SU-DHL-6 (cell line): ENCODE measurements around the gene HBG2.

Source experiments
- H2AFZ ChIP-seq: fragments of 200-600 bp; sonication (generic); 2 replicates; pipeline ENCODE4 v1.6.1; 2014; ENCODE audit warnings: low read depth, mild to moderate bottlenecking, moderate library complexity, mixed read lengths, antibody characterized with exemption, low read length; ENCODE audit not compliant: severe bottlenecking
- H3F3A ChIP-seq: fragments of 200-600 bp; shearing (Covaris generic); 2 replicates; pipeline ENCODE4 v1.6.0; 2016; ENCODE audit warnings: antibody characterized with exemption, mild to moderate bottlenecking; ENCODE audit not compliant: insufficient read depth
- H3K27ac ChIP-seq: fragments of 200-600 bp; sonication (generic); 2 replicates; pipeline ENCODE4 v1.5.1; 2016; ENCODE audit warnings: low read depth, mild to moderate bottlenecking, low read length, moderate library complexity, mixed read lengths
- H3K27me3 ChIP-seq: fragments of 200-600 bp; sonication (generic), shearing (Covaris generic); 2 replicates; pipeline ENCODE4 v1.6.0; 2014; ENCODE audit warnings: mild to moderate bottlenecking, low read length
- H3K36me3 ChIP-seq: fragments of 200-600 bp; sonication (generic); 2 replicates; pipeline ENCODE4 v1.6.1; 2014; ENCODE audit warnings: mild to moderate bottlenecking, low read length, mixed read lengths
- H3K4me2 ChIP-seq: fragments of 300-600, 200-600 bp; shearing (Covaris generic), sonication (generic); 2 replicates; pipeline ENCODE4 v1.6.0; 2014; ENCODE audit warnings: low read length, low read depth, mild to moderate bottlenecking; ENCODE audit not compliant: poor library complexity, severe bottlenecking
- H3K4me3 ChIP-seq: fragments of 200-600 bp; sonication (generic); 2 replicates; pipeline ENCODE4 v1.5.1; 2014; ENCODE audit warnings: antibody characterized with exemption, low read length, mild to moderate bottlenecking, mixed read lengths; ENCODE audit not compliant: insufficient read depth, poor library complexity, severe bottlenecking
- H3K79me2 ChIP-seq: fragments of 200-600 bp; sonication (generic); 2 replicates; pipeline ENCODE4 v1.6.1; 2014; ENCODE audit warnings: mild to moderate bottlenecking, low read length, moderate library complexity; ENCODE audit not compliant: insufficient read depth
- H3K9ac ChIP-seq: fragments of 200-600 bp; sonication (generic); 2 replicates; pipeline ENCODE4 v1.7.0; 2014; ENCODE audit warnings: mild to moderate bottlenecking, low read length
- H3K9me2 ChIP-seq: fragments of 200-600 bp; sonication (generic); replicated peaks from 2 replicates; pipeline ENCODE4 v1.6.1; 2014; ENCODE audit warnings: low read length; ENCODE audit not compliant: insufficient read depth
- H3K9me3 ChIP-seq: fragments of 200-600 bp; sonication (generic); 2 replicates; pipeline ENCODE4 v1.6.1; 2014; ENCODE audit warnings: low read length, mixed read lengths; ENCODE audit not compliant: insufficient read depth
- H4K20me1 ChIP-seq: fragments of 200-600 bp; sonication (generic); 2 replicates; pipeline ENCODE4 v1.6.1; 2014; ENCODE audit warnings: low read depth, mild to moderate bottlenecking, antibody characterized with exemption, low read length, moderate library complexity, mixed read lengths
- CTCF ChIP-seq: fragments of 200-600 bp; sonication (generic); IDR thresholded peaks from one replicate; pipeline ENCODE4 v1.5.1; 2017; ENCODE audit warnings: antibody characterized with exemption, mild to moderate bottlenecking, low read length, moderate library complexity; ENCODE audit not compliant: insufficient read depth, poor library complexity, severe bottlenecking
- EZH2phosphoT487 ChIP-seq: fragments of 200-600 bp; sonication (generic), shearing (Covaris generic); conservative IDR thresholded peaks from 2 replicates; pipeline ENCODE4 v1.6.1; 2018; ENCODE audit warnings: mild to moderate bottlenecking, antibody characterized with exemption, low read length, moderate library complexity, mixed read lengths

Gene HBG2

GRCh38 chr11:5289696-5290095 is 35.1 kb upstream of the HBG2 start:
- Histone ChIP-seq H3K27ac (no peak overlapping the region), H3F3A (no peaks in the 10 kb centered on the region), H3K4me3 (no peak overlapping the region), H3K79me2 (no peaks in the 10 kb centered on the region), H3K9me3 (no peaks in the 10 kb centered on the region), H3K36me3 (no peaks in the 10 kb centered on the region), H3K27me3 (no peaks in the 10 kb centered on the region), H3K9ac (no peak overlapping the region), H3K9me2 (no peaks in the 10 kb centered on the region), H2AFZ (no peak overlapping the region), H3K4me2 (no peak overlapping the region), H4K20me1 (no peaks in the 10 kb centered on the region)
- no peak for TF ChIP-seq EZH2phosphoT487
- no peak for TF ChIP-seq CTCF

- H3K9ac ChIP-seq, result no peak overlapping the region
- no peak overlapping the region for H3K4me2 ChIP-seq
- no peaks in the 10 kb centered on the region for H4K20me1 ChIP-seq
- H3K36me3 ChIP-seq, result no peaks in the 10 kb centered on the region
- no peaks in the 10 kb centered on the region for H3F3A ChIP-seq
- no peak overlapping the region for H3K4me3 ChIP-seq
- no peaks in the 10 kb centered on the region for H3K9me3 ChIP-seq
- H3K27ac ChIP-seq, result no peak overlapping the region
- no peaks in the 10 kb centered on the region for H3K27me3 ChIP-seq
- TF ChIP-seq EZH2phosphoT487, result no peak
- H2AFZ ChIP-seq, result no peak overlapping the region
- H3K9me2 ChIP-seq, result no peaks in the 10 kb centered on the region
- H3K79me2 ChIP-seq, result no peaks in the 10 kb centered on the region
These were observed 34.4 kb upstream of the HBG2 start for GRCh38 chr11:5288906-5289550.

GRCh38 chr11:5288108-5288905 is 33.7 kb upstream of the HBG2 start:
- no peak overlapping the region for H3K27ac ChIP-seq
- no peaks in the 10 kb centered on the region for H3K9me3 ChIP-seq
- no peaks in the 10 kb centered on the region for H3F3A ChIP-seq
- H3K79me2 ChIP-seq, result no peaks in the 10 kb centered on the region
- no peak overlapping the region for H3K9ac ChIP-seq
- no peaks in the 10 kb centered on the region for H3K9me2 ChIP-seq
- H3K27me3 ChIP-seq, result no peaks in the 10 kb centered on the region
- H4K20me1 ChIP-seq, result no peaks in the 10 kb centered on the region
- TF ChIP-seq CTCF, result no peak
- no peak for TF ChIP-seq EZH2phosphoT487
- H3K36me3 ChIP-seq, result no peaks in the 10 kb centered on the region
- no peak overlapping the region for H3K4me3 ChIP-seq
- no peak overlapping the region for H3K4me2 ChIP-seq
- no peak overlapping the region for H2AFZ ChIP-seq

GRCh38 chr11:5286901-5287300 is 32.3 kb upstream of the HBG2 start:
- no peak overlapping the region for H3K4me3 ChIP-seq
- H3K79me2 ChIP-seq, result no peaks in the 10 kb centered on the region
- no peaks in the 10 kb centered on the region for H3F3A ChIP-seq
- TF ChIP-seq CTCF (no peak), EZH2phosphoT487 (no peak)
- no peaks in the 10 kb centered on the region for H3K9me3 ChIP-seq
- H3K27me3 ChIP-seq, result no peaks in the 10 kb centered on the region
- no peak overlapping the region for H2AFZ ChIP-seq
- no peak overlapping the region for H3K4me2 ChIP-seq
- H3K9me2 ChIP-seq, result no peaks in the 10 kb centered on the region
- no peaks in the 10 kb centered on the region for H3K36me3 ChIP-seq
- H4K20me1 ChIP-seq, result no peaks in the 10 kb centered on the region
- no peak overlapping the region for H3K27ac ChIP-seq
- no peak overlapping the region for H3K9ac ChIP-seq
